GM10248 (cell line): ENCODE measurements around the gene KAT6B.

Experiments used
- CTCF ChIA-PET: fragments of 300-600 bp; sonication (Branson Sonifier 250); formaldehyde crosslinking; extraction: SDS; loops from one replicate; lab custom pipeline; 2021; ENCODE audit warnings: antibody characterized with exemption; lab: Yijun Ruan, JAX
- POLR2A ChIA-PET: fragments of 350-650 bp; sonication (Branson Sonifier 250); formaldehyde crosslinking; extraction: SDS; loops from one replicate; lab custom pipeline; 2020; ENCODE audit warnings: antibody characterized with exemption; lab: Yijun Ruan, JAX
- DNase-seq: peaks from one replicate; pipeline ENCODE4 v3.0.0; 2012; ENCODE audit errors: extremely low spot score
- TF ChIP-seq, protein P1 (sequence below): IDR thresholded peaks from 2 replicates; pipeline ENCODE4 v1.5.1; 2012; ENCODE audit warnings: mild to moderate bottlenecking, low read depth; ENCODE audit errors: extremely low read depth, missing control alignments, control extremely low read depth

KAT6B gene

DNA sequence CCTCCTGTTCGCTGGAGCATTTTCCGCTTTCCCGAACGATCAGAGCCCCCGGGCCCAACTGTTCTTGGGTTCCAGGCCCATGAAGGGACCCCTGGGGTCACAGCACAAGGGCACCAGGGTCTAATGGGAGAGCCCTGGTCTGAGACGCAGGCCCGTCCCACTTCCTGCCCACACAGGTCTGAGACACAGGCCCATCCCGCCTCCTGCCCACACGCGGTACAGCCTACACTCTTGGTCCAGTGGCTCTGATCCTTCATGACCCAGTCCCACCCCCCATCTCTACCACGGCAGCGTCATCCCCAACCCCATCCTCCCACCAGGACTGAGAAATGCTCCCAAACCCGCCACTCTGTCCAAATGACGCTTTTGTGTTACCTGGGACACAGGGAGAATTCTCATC, 246.3 kb downstream of the KAT6B start:
- CTCF ChIA-PET: no interaction called here
- no peak for DNase-seq
- POLR2A ChIA-PET: no interaction called here
- TF ChIP-seq, protein P1, sequence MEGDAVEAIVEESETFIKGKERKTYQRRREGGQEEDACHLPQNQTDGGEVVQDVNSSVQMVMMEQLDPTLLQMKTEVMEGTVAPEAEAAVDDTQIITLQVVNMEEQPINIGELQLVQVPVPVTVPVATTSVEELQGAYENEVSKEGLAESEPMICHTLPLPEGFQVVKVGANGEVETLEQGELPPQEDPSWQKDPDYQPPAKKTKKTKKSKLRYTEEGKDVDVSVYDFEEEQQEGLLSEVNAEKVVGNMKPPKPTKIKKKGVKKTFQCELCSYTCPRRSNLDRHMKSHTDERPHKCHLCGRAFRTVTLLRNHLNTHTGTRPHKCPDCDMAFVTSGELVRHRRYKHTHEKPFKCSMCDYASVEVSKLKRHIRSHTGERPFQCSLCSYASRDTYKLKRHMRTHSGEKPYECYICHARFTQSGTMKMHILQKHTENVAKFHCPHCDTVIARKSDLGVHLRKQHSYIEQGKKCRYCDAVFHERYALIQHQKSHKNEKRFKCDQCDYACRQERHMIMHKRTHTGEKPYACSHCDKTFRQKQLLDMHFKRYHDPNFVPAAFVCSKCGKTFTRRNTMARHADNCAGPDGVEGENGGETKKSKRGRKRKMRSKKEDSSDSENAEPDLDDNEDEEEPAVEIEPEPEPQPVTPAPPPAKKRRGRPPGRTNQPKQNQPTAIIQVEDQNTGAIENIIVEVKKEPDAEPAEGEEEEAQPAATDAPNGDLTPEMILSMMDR: no peak

DNA sequence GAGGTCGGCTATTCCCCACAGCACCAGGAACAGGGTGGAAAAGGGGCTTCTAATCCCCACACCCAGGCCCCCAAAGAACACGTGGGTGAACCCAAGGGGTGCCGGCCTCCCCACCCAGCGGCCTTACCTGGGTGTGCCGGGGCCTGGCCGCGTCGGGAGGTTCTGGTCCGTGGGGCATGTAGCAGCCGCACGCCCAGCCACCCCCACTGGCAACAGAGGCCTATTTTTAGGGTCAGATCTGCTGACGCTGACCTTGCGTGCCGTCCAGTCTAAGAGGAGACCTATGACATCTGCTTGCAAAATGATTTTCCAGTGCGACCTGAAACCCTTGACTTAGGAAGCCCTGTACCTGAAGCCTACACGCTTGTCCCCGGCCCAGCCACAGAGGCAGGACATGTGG, 247.0 kb downstream of the KAT6B start:
- TF ChIP-seq, protein P1: no peak
- ChIA-PET CTCF (no interaction called here), POLR2A (no interaction called here)
- DNase-seq: no peak

DNA sequence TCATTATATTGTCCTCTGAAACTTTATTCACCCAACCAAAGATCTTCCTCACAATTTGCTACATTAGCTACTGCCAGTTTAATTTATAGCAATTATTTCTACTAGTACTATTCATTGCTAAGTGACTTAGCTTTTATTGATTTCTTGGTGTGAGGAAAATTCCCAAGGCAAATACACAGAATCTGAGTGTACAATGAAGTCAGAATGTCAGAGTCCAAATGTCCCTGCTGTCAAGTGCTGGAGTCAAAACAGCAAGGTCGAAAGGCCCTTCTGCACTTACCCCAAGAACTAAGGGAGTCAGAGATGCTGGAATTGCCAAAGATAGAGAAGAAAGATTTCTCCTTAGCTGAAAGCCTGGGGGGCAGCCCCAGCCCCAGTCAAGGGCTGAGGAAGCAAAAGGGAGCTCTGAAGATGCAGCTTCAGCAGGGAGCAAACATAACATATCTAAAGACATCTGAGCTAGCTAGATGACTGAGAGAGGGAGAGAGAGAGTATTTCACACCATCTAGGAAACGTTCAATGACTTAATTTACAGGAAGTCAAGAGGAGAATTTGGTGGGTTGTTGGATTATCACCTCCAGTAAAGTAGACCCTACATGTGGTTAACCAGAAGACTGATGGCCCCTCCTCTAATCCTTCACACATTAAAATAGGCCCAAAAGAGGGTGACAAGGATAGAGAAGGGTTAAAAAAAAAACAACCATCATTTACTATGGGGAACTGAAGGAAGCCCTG, 248.5 kb downstream of the KAT6B start:
- DNase-seq: no peak
- TF ChIP-seq, protein P1: no peak
- POLR2A ChIA-PET: no interaction called here
- CTCF ChIA-PET: interaction anchor here (0.7 to 1.4 kb wide), 4 partner anchors 10 to 25 kb away, joined by 3 to 9 read pairs (median 3); no protein-coding TSS in a partner anchor

DNA sequence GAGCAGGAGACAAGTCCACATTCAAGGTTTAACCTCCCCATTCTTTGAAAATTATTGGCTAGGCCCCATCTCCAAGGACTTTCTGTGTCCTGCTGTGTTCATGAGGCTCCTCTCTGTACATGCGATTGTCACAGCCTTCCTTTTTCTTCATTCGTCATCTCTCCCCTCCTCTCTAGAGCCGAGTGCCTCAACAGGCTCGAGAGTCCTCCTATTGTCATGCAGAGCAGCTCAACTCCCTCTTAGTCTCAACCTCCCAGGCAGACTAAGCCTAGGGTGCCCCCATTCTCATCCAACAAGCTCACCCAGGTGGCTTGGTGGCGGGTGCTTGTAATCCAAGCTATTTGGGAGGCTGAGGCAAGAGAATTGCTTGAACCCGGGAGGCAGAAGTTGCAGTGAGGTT, 249.9 kb downstream of the KAT6B start:
- no peak for DNase-seq
- POLR2A ChIA-PET: no interaction called here
- CTCF ChIA-PET: interaction anchor here (1.1 to 2.3 kb wide), 2 partner anchors 17 to 24 kb away, joined by 3 to 7 read pairs; no protein-coding TSS in a partner anchor
- TF ChIP-seq, protein P1: no peak

DNA sequence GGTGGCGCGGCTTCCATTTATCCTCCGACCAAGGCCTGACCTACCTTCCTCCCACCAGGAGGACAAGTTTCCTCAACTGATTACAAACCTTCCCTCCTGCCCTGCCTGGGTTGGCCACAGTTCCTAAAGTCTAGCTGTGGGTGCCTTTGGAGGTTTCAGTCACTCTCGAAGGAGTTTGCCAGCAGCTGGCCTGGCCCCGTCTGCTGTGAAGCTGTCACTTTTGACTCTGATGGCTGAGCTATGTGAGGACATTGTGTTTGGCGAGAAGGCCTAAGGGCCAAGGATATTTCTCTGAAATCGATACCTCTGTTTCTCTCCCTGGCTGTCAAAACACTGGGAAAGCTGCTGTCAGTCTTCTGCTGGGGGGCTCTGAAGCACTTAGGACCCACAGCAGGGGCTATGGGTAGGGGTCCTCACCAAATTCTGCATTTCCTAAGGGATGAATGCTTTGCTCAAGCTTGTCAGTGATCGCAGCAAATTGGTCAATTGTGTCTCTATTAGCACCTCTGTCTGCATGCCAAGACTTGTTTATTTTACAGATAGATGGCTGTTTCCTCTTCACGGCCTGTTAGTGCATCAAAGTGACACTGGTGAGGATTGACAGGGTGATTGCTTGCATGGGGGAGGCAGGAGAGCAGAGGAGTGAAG, 253.2 kb downstream of the KAT6B start:
- DNase-seq: no peak
- POLR2A ChIA-PET: no interaction called here
- TF ChIP-seq, protein P1: no peak
- CTCF ChIA-PET: interaction anchor here (0.8 to 1.1 kb wide), 5 partner anchors 10 to 835 kb away, joined by 3 to 4 read pairs (median 3); no protein-coding TSS in a partner anchor

DNA sequence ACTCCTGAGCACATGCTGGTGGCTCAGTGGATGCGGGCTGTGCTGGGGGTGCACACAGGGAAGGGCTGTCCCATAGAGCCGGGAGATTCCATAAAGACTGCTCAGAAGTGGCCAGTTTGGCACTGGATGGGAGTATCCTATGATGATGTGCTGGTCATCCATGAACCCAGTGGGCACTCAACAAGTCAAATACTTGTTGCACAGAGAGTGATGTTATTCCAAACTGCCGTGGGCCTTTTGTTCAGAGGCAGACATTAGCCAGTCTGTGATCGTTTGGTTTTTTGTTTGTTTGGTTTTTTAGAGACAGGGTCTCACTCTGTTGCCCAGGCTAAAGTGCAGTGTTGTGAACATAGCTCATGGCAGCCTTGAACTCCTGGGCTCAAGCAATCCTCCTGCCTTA, 254.2 kb downstream of the KAT6B start:
- DNase-seq: no peak
- POLR2A ChIA-PET: no interaction called here
- TF ChIP-seq, protein P1: no peak
- CTCF ChIA-PET: interaction anchor here (0.8 to 1.1 kb wide), 3 partner anchors 11 to 836 kb away, joined by 3 read pairs; no protein-coding TSS in a partner anchor
